K562 (cell line): ENCODE data around the gene NRF1. TPM values are rescaled to one million over a fixed set of nuclear protein-coding genes. Genes with fewer than 3 reads are reported as not detected.

Source experiments
- CHD7 ChIP-seq: fragments of 200-600 bp; sonication (generic); IDR thresholded peaks from one replicate; pipeline ENCODE4 v1.6.1; 2012; ENCODE audit warnings: mild to moderate bottlenecking, low read depth, low read length, inconsistent platforms
- ETV5 ChIP-seq: sonication (generic); formaldehyde crosslinking; IDR thresholded peaks from 2 replicates; pipeline ENCODE4 v1.4.0; 2020; ENCODE audit warnings: low read depth, mild to moderate bottlenecking, missing genetic modification reagents
- HDAC8 ChIP-seq: fragments of 450-650 bp; IDR thresholded peaks from 2 replicates; pipeline ENCODE4 v1.6.1; 2016; ENCODE audit warnings: mild to moderate bottlenecking, missing genetic modification characterization, moderate library complexity, missing compliant biosample characterization
- HLTF ChIP-seq: fragments of 450-650 bp; IDR thresholded peaks from 2 replicates; pipeline ENCODE4 v1.6.1; 2016
- MLLT1 ChIP-seq, 2 experiments: fragments of 450-650 bp; IDR thresholded peaks; 2 replicates each; pipeline ENCODE4 v1.6.1; 2016
- NFRKB ChIP-seq: fragments of 450-650 bp; IDR thresholded peaks from 2 replicates; pipeline ENCODE4 v1.6.1; 2016; ENCODE audit warnings: low read depth
- PBX2 ChIP-seq, 2 experiments: IDR thresholded peaks in 1 of 2; conservative IDR thresholded peaks in 1 of 2; 2 replicates each; pipeline ENCODE4 v1.6.1; 2016; ENCODE audit warnings: low read depth in 2 of 2, mild to moderate bottlenecking in 1 of 2, missing compliant biosample characterization in 1 of 2, missing genetic modification characterization in 1 of 2, moderate library complexity in 1 of 2
- PPARD ChIP-seq: fragments of 250-450 bp; sonication (Bioruptor Pico); IDR thresholded peaks from 2 replicates; pipeline ENCODE4 v1.8.0; 2022; ENCODE audit warnings: inconsistent platforms, mild to moderate bottlenecking, moderate library complexity
- SP2 ChIP-seq: IDR thresholded peaks from 2 replicates; pipeline ENCODE4 v1.6.1; 2011; ENCODE audit warnings: mild to moderate bottlenecking, low read depth, low read length, moderate library complexity; ENCODE audit not compliant: poor library complexity, severe bottlenecking; ENCODE audit errors: extremely low read depth
- TBL1XR1 ChIP-seq, 2 experiments: IDR thresholded peaks; 2 replicates each; pipeline ENCODE4 v1.6.1; 2012; ENCODE audit warnings: improper control_type of control experiment in 2 of 2, low read length in 2 of 2, mild to moderate bottlenecking in 1 of 2
- polyA plus RNA-seq, 8 experiments: library from polyadenylated mRNA; depleted of rRNA in 4 of 8; stranded (reverse) in 5 of 8; unstranded in 3 of 8; fragments of >200 nt; fragmentation: Nextera tagmentation in 2 of 8; fragmentation: Illumina TruSeq in 1 of 8; extraction: Ambion mirVana in 2 of 8; extraction: Trizol in 1 of 8; gene quantifications; 2 replicates each; pipeline versions ENCODE4 v1.2.1 to v1.2.3, GENCODE V29; 2011 to 2014; ENCODE audit warnings: inconsistent platforms in 1 of 8, missing spikeins in 1 of 8
- total RNA-seq, 7 experiments: library from RNA; depleted of rRNA in 6 of 7; stranded (reverse); fragments of >200 nt in 6 of 7; fragmentation: Illumina TruSeq in 2 of 7; extraction: Trizol in 2 of 7; gene quantifications; 2 replicates each; pipeline versions ENCODE4 v1.2.1 to v1.2.3, GENCODE V29; 2011 to 2021; ENCODE audit warnings: low replicate concordance in 1 of 7
- TF ChIP-seq, protein P1 (sequence below): sonication (generic); formaldehyde crosslinking; IDR thresholded peaks from 2 replicates; pipeline ENCODE4 v1.8.0; 2022; ENCODE audit warnings: mild to moderate bottlenecking, low read depth, missing genetic modification reagents

Gene NRF1
- total and polyA plus RNA-seq, 9 of the 15 experiments (the other 6 are each of a cell fraction or from before 2014, with no cell fraction given), result 8.6 to 28.8 (median 20.3) TPM

DNA sequence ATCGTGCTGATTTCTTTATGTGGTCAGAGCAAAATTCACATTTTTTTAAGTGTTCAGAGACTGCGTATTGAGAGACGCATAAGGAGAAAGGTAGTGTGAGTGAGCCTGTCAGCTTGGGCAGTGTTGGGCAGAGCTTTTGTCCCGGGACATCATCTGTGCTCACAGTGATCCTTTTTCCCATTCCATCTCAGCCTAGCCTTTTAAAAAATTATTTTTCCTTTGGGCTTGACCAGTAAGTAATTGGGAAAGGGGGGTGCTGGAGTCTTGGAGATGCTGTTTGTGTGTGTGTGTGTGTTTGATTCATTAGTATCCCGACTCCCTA lies 1.5 kb downstream of the NRF1 start (continued):
- 0 out of 4 replicates have a peak, but pooled peaks of 1 of the 2 experiments have one; percentile 40 for TF ChIP-seq TBL1XR1 (IDR thresholded peaks at IDR 0.05; ENCODE audit: low read length in 2 of 2)
- no peak for TF ChIP-seq HDAC8
- no peak for TF ChIP-seq SP2
- no peak for TF ChIP-seq NFRKB
- peak; percentile 73 for TF ChIP-seq CHD7
- TF ChIP-seq MLLT1 (IDR thresholded peaks at IDR 0.05), result peak in 1 of 2 experiments; percentile 13; a peak in 1 of 4 replicates
- TF ChIP-seq ETV5 (CRISPR knock-in tag), result no peak
- TF ChIP-seq, protein P1, sequence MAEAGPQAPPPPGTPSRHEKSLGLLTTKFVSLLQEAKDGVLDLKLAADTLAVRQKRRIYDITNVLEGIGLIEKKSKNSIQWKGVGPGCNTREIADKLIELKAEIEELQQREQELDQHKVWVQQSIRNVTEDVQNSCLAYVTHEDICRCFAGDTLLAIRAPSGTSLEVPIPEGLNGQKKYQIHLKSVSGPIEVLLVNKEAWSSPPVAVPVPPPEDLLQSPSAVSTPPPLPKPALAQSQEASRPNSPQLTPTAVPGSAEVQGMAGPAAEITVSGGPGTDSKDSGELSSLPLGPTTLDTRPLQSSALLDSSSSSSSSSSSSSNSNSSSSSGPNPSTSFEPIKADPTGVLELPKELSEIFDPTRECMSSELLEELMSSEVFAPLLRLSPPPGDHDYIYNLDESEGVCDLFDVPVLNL (CRISPR knock-in tag), result no peak
- no peak for TF ChIP-seq PBX2 (CRISPR knock-in tag; IDR thresholded peaks at IDR 0.05; ENCODE audit: low read depth)
- TF ChIP-seq PBX2 (tag; conservative IDR thresholded peaks at IDR 0.05; ENCODE audit: low read depth), result no peak
- TF ChIP-seq HLTF, result peak; percentile 31; the same call in 1 of the 2 replicates
- no peak for TF ChIP-seq PPARD (CRISPR knock-in tag)
